K562 (cell line): ENCODE measurements around the gene RALGPS1. TPM values are rescaled to one million over a fixed set of nuclear protein-coding genes. Genes with fewer than 3 reads are reported as not detected.

Experiments used
- ATAC-seq: fragments of 200-7000 bp; cut with Tn5 transposase; 3 replicates; pipeline ENCODE4 v1.9.1; 2020; ENCODE audit warnings: moderate library complexity
- BruUV-seq: library from RNA; stranded (reverse); fragments of 400-500 nt; replicated peaks from 2 replicates; lab custom pipeline; 2021; lab: Mats Ljungman, UMichigan
- CTCF ChIA-PET: fragments of 300-600 bp; formaldehyde crosslinking; extraction: SDS; loops from one replicate; lab custom pipeline; 2021; ENCODE audit warnings: low intra/inter-chr PET ratio; lab: Yijun Ruan, JAX
- POLR2A ChIA-PET: fragments of 300-600, 350-650 bp; sonication (Branson Sonifier 250); formaldehyde crosslinking; extraction: SDS; loops from one replicate; lab custom pipeline; 2021; ENCODE audit warnings: antibody characterized with exemption, inconsistent platforms; lab: Yijun Ruan, JAX
- DNase-seq, 4 experiments: peaks; one replicate each; pipeline versions ENCODE4 v3.0.0 to v3.0.0-alpha.2; 2011 to 2018; ENCODE audit warnings: low spot score in 3 of 4, mixed read lengths in 3 of 4; ENCODE audit errors: extremely low read depth in 1 of 4
- FAIRE-seq: peaks from 2 replicates; lab custom pipeline; 2011; peaks lifted over from hg19 to GRCh38; lab: Jason Lieb, UNC
- H2AFZ ChIP-seq: 2 replicates; pipeline ENCODE4 v1.6.0; 2011; ENCODE audit warnings: low read depth, low read length, control low read depth, inconsistent platforms
- H3K27ac ChIP-seq: fragments of 200-600 bp; 3 replicates; pipeline ENCODE4 v1.8.0; 2011; ENCODE audit warnings: low read depth, mild to moderate bottlenecking, control low read depth, inconsistent platforms, low read length, moderate library complexity, mixed read lengths; ENCODE audit errors: extremely low read depth
- H3K27me3 ChIP-seq, 2 experiments: fragments of 300-600 bp in 1 of 2; 2 replicates in 1 of 2; 3 replicates in 1 of 2; pipeline versions ENCODE4 v1.6.0 to v1.8.0; 2011; ENCODE audit warnings: inconsistent platforms in 2 of 2, low read length in 2 of 2, mild to moderate bottlenecking in 1 of 2, mixed read lengths in 1 of 2, moderate library complexity in 1 of 2; ENCODE audit not compliant: control insufficient read depth in 2 of 2, insufficient read depth in 2 of 2
- H3K36me3 ChIP-seq: fragments of 300-600 bp; 3 replicates; pipeline ENCODE4 v1.8.0; 2011; ENCODE audit warnings: mild to moderate bottlenecking, low read length, inconsistent platforms; ENCODE audit not compliant: control insufficient read depth, insufficient read depth
- H3K4me1 ChIP-seq, 2 experiments: fragments of 200-600 bp in 1 of 2; replicated peaks in 1 of 2; 2 replicates in 1 of 2; 3 replicates in 1 of 2; pipeline versions ENCODE4 v1.5.1 to v1.8.0; 2011; ENCODE audit warnings: inconsistent platforms in 2 of 2, low read length in 2 of 2, mild to moderate bottlenecking in 1 of 2, mixed read lengths in 1 of 2, moderate library complexity in 1 of 2; ENCODE audit not compliant: control insufficient read depth in 2 of 2, insufficient read depth in 2 of 2
- H3K4me2 ChIP-seq: 2 replicates; pipeline ENCODE4 v1.6.1; 2011; ENCODE audit warnings: low read length, control low read depth, inconsistent platforms, mixed read lengths; ENCODE audit not compliant: insufficient read depth
- H3K4me3 ChIP-seq: fragments of 200-600 bp; sonication (generic), shearing (Covaris generic); 2 replicates; pipeline ENCODE4 v1.5.1; 2016; ENCODE audit warnings: control low read depth, inconsistent platforms
- H3K79me2 ChIP-seq: fragments of 200-600 bp; 3 replicates; pipeline ENCODE4 v1.8.0; 2011; ENCODE audit warnings: low read length, inconsistent platforms; ENCODE audit not compliant: control insufficient read depth, insufficient read depth
- H3K9ac ChIP-seq, 2 experiments: 2 replicates each; pipeline versions ENCODE4 v1.6.0 to v1.6.1; 2011; ENCODE audit warnings: low read depth in 2 of 2, low read length in 2 of 2, control low read depth in 1 of 2, inconsistent platforms in 1 of 2, mild to moderate bottlenecking in 1 of 2, mixed read lengths in 1 of 2; ENCODE audit not compliant: insufficient read depth in 1 of 2
- H3K9me1 ChIP-seq: one replicate; pipeline ENCODE4 v1.6.0; 2011; ENCODE audit warnings: inconsistent platforms, mild to moderate bottlenecking, low read length, moderate library complexity; ENCODE audit not compliant: control insufficient read depth, insufficient read depth
- H3K9me3 ChIP-seq: replicated peaks from 2 replicates; pipeline ENCODE4 v1.5.1; 2011; ENCODE audit warnings: low read depth, low read length, inconsistent platforms; ENCODE audit not compliant: control insufficient read depth, insufficient read depth
- H4K20me1 ChIP-seq: replicated peaks from 2 replicates; pipeline ENCODE4 v1.6.1; 2011; ENCODE audit warnings: low read length, inconsistent platforms, mixed read lengths; ENCODE audit not compliant: control insufficient read depth, insufficient read depth
- CBFA2T3 ChIP-seq: fragments of 450-650 bp; IDR thresholded peaks from 2 replicates; pipeline ENCODE4 v1.6.1; 2017
- CBFB ChIP-seq: sonication (generic); formaldehyde crosslinking; IDR thresholded peaks from 2 replicates; pipeline ENCODE4 v1.4.0; 2020; ENCODE audit warnings: mild to moderate bottlenecking, missing genetic modification reagents
- CCNT2 ChIP-seq: IDR thresholded peaks from 2 replicates; pipeline ENCODE4 v1.6.1; 2011; ENCODE audit warnings: borderline replicate concordance, low read depth, mild to moderate bottlenecking, moderate library complexity, mixed read lengths, low read length; ENCODE audit not compliant: insufficient read length; ENCODE audit errors: extremely low read depth
- FOSL1 ChIP-seq: fragments of 200-800 bp; sonication (Bioruptor generic); conservative IDR thresholded peaks from 2 replicates; pipeline ENCODE4 v1.6.1; 2016; ENCODE audit warnings: missing genetic modification characterization, missing compliant biosample characterization
- NFE2 ChIP-seq: IDR thresholded peaks from 2 replicates; pipeline ENCODE4 v1.6.1; 2014; ENCODE audit warnings: antibody characterized with exemption, low read depth
- PTTG1 ChIP-seq: fragments of 450-650 bp; IDR thresholded peaks from 2 replicates; pipeline ENCODE4 v1.6.1; 2016; ENCODE audit warnings: low read depth, mild to moderate bottlenecking, missing genetic modification characterization, missing compliant biosample characterization
- RAD21 ChIP-seq, 2 experiments: fragments of 250-450 bp in 1 of 2; fragments of 450-650 bp in 1 of 2; sonication (Bioruptor Pico) in 1 of 2; formaldehyde crosslinking in 1 of 2; IDR thresholded peaks in 1 of 2; conservative IDR thresholded peaks in 1 of 2; 2 replicates each; pipeline versions ENCODE4 v1.4.0 to v1.8.0; 2020 to 2022; ENCODE audit warnings: mild to moderate bottlenecking in 2 of 2, moderate library complexity in 1 of 2
- ZFX ChIP-seq: sonication (generic); formaldehyde crosslinking; IDR thresholded peaks from 2 replicates; pipeline ENCODE4 v1.8.0; 2022; ENCODE audit warnings: mild to moderate bottlenecking, missing genetic modification reagents, moderate library complexity
- ZNF175 ChIP-seq: fragments of 200-800 bp; sonication (Bioruptor generic); IDR thresholded peaks from 2 replicates; pipeline ENCODE4 v1.6.1; 2016; ENCODE audit warnings: low read depth, mild to moderate bottlenecking, missing genetic modification characterization, missing compliant biosample characterization
- ZNF695 ChIP-seq: fragments of 450-650 bp; formaldehyde crosslinking; IDR thresholded peaks from 2 replicates; pipeline ENCODE4 v1.4.0; 2020; ENCODE audit warnings: mild to moderate bottlenecking, moderate library complexity
- WGBS: fragments of 100-300 bp; shearing (Covaris generic); methylation state at CpG from one replicate; pipeline ENCODE4 v1.1.6; 2016; ENCODE audit warnings: low coverage, mixed read lengths; ENCODE audit not compliant: insufficient coverage; ENCODE audit errors: missing lambda C conversion rate; 5-methylcytosine and 5-hydroxymethylcytosine counted together
- in situ Hi-C: fragments of 300-500 bp; cut with MboI; formaldehyde crosslinking; loops from 4 replicates; pipeline ENCODE4 v1.15.0; 2018; ENCODE audit warnings: inconsistent platforms, mixed read lengths
- intact Hi-C: fragments of 100-400 bp; cut with micrococcal nuclease; formaldehyde crosslinking; loops from 2 replicates; pipeline ENCODE4 v1.14.2; 2022
- polyA plus RNA-seq, 8 experiments: library from polyadenylated mRNA; depleted of rRNA in 4 of 8; stranded (reverse) in 5 of 8; unstranded in 3 of 8; fragments of >200 nt; fragmentation: Nextera tagmentation in 2 of 8; fragmentation: Illumina TruSeq in 1 of 8; extraction: Ambion mirVana in 2 of 8; extraction: Trizol in 1 of 8; gene quantifications; 2 replicates each; pipeline versions ENCODE4 v1.2.1 to v1.2.3, GENCODE V29; 2011 to 2014; ENCODE audit warnings: inconsistent platforms in 1 of 8, missing spikeins in 1 of 8
- total RNA-seq, 7 experiments: library from RNA; depleted of rRNA in 6 of 7; stranded (reverse); fragments of >200 nt in 6 of 7; fragmentation: Illumina TruSeq in 2 of 7; extraction: Trizol in 2 of 7; gene quantifications; 2 replicates each; pipeline versions ENCODE4 v1.2.1 to v1.2.3, GENCODE V29; 2011 to 2021; ENCODE audit warnings: low replicate concordance in 1 of 7
- TF ChIP-seq, protein P1 (sequence below): sonication (generic); formaldehyde crosslinking; IDR thresholded peaks from 2 replicates; pipeline ENCODE4 v1.8.1; 2023; ENCODE audit warnings: mild to moderate bottlenecking, missing genetic modification reagents
- TF ChIP-seq, protein P2 (sequence below), 2 experiments: fragments of 450-650 bp in 1 of 2; sonication (generic) in 1 of 2; formaldehyde crosslinking in 1 of 2; IDR thresholded peaks in 1 of 2; conservative IDR thresholded peaks in 1 of 2; 2 replicates each; pipeline versions ENCODE4 v1.6.1 to v1.8.1; 2016 to 2023; ENCODE audit warnings: mild to moderate bottlenecking in 2 of 2, moderate library complexity in 2 of 2, inconsistent platforms in 1 of 2, missing genetic modification reagents in 1 of 2

RALGPS1 gene
- total and polyA plus RNA-seq, 9 of the 15 experiments (the other 6 are each of a cell fraction or from before 2014, with no cell fraction given): 0.04 to 2.6 (median 1.5) TPM

DNA sequence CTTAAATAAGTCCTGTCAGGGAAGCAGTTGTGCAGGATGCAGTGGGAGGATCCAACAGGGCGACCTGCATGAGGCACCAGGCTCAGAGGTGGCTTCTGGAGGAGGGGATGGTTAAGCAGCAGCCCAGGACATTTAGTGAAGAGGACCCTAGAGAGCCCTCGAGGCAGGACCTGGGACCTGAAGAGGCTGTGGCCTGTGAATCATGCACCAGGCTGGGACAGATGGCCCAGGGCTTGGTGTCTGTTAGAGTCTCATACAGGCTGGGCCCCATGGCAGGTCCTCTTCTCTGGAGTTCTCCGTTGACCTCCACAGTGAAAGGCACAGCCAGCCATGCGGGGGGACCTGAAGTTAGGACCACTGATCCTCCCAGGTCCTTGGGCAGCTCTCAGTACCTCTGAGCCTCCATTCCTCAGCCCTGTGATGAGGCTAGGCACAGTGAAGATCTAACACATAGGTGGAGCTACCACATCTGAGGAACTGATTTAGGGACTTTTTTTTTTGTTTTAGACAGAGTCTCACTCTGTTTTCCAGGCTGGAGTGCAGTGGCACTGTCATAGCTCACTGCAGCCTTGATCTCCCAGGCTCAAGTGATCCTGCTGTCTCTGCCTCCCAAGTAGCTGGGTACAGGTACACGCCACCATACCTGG is 289.2 kb downstream of the RALGPS1 start (continued):
- TF ChIP-seq ZNF695 (CRISPR knock-in tag) (no peak), PTTG1 (no peak), CCNT2 (no peak), ZNF175 (no peak), ZFX (CRISPR knock-in tag) (no peak)

DNA sequence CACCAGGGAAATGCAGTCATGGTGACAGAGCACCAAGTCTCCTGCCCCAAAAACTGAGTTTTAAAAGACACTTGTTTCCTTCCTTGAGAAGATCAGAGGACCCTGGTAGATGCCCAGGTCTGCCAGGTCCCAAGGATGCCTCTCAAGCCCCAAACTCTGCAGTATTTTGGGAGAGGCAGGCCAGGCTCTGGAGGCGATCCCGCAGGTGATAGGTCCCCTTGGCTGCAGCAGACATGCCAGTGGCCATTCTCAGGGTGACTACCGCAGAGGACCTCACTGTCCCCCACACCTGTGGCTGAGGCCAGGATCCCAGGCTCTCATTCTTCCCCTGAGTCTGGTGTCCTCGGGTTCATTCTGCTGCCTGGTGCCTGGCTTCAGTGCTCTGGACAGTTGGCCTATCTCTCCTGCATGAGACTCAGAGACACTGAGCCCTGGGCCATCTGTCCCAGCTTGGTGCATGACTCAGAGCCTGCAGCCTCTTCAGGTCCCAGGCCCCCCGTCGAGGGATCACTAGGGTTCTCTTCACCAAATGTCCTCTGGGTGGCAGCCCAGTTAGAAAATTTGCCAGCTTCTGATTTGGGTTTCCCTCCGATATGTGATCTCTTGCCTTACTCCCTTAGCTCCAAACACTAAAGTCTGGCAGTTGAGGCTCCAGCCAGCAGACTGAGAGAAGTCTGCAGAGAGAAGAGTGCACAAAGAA is 290.3 kb downstream of the RALGPS1 start:
- Histone ChIP-seq H4K20me1 (peaks cover 13% of the 10 kb centered on the region), H3K27me3 (peaks cover 4 to 79% of the 10 kb centered on the region in 2 experiments; a peak in 4 of 5 replicates), H3K9me3 (no peaks in the 10 kb centered on the region), H3K4me3 (no peak overlapping the region), H2AFZ (no peak overlapping the region), H3K27ac (no peak overlapping the region), H3K79me2 (no peaks in the 10 kb centered on the region), H3K4me1 (peaks cover 14 to 17% of the 10 kb centered on the region in 2 experiments; a peak in 4 of 5 replicates), H3K4me2 (no peak overlapping the region), H3K9ac (peak overlapping the region in 1 of 2 experiments; percentile 20; a peak in 1 of 4 replicates), H3K9me1 (no peaks in the 10 kb centered on the region), H3K36me3 (no peaks in the 10 kb centered on the region)
- WGBS: 0% methylated on average over 7 of the region's 7 CpGs
- DNase-seq (peak; percentile 49 to 59 (median 57)), FAIRE-seq (no peak), ATAC-seq (peak; percentile 66)
- intact Hi-C loops: loop anchor here (5.0 kb wide), 1 partner anchor 157 kb away; no protein-coding TSS in a partner anchor
- in situ Hi-C loops: loop anchor here (5.0 to 10.0 kb wide), 2 partner anchors 263 to 380 kb away; no protein-coding TSS in a partner anchor
- CTCF ChIA-PET: interaction anchor here (0.7 kb wide), 1 partner anchor 530 kb away, joined by 3 read pairs; the partner anchor contains the start of gene TOR2A
- BruUV-seq: no TSS peak
- POLR2A ChIA-PET: interaction anchor here (0.9 to 1.3 kb wide), 3 partner anchors 10 to 238 kb away, joined by 3 read pairs; no protein-coding TSS in a partner anchor
- TF ChIP-seq CBFA2T3 (peak; percentile 34; the same call in 1 of the 2 replicates), NFE2 (peak; percentile 5; the same call in 1 of the 2 replicates), CBFB (CRISPR knock-in tag) (no peak), FOSL1 (tag) (peak; percentile 74), RAD21 (CRISPR knock-in tag; conservative IDR thresholded peaks at IDR 0.05 in 1 of 2, IDR thresholded peaks at IDR 0.05 in 1 of 2) (peak in 1 of 2 experiments; percentile 44; a peak in 2 of 4 replicates)
- TF ChIP-seq, protein P1, sequence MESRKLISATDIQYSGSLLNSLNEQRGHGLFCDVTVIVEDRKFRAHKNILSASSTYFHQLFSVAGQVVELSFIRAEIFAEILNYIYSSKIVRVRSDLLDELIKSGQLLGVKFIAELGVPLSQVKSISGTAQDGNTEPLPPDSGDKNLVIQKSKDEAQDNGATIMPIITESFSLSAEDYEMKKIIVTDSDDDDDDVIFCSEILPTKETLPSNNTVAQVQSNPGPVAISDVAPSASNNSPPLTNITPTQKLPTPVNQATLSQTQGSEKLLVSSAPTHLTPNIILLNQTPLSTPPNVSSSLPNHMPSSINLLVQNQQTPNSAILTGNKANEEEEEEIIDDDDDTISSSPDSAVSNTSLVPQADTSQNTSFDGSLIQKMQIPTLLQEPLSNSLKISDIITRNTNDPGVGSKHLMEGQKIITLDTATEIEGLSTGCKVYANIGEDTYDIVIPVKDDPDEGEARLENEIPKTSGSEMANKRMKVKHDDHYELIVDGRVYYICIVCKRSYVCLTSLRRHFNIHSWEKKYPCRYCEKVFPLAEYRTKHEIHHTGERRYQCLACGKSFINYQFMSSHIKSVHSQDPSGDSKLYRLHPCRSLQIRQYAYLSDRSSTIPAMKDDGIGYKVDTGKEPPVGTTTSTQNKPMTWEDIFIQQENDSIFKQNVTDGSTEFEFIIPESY: no peak
- TF ChIP-seq, protein P2, sequence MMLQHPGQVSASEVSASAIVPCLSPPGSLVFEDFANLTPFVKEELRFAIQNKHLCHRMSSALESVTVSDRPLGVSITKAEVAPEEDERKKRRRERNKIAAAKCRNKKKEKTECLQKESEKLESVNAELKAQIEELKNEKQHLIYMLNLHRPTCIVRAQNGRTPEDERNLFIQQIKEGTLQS (IDR thresholded peaks at IDR 0.05): peak; percentile 54
- TF ChIP-seq, protein P2 (CRISPR knock-in tag; conservative IDR thresholded peaks at IDR 0.05): no peak
